HepG2 (cell line): ENCODE data around the gene KHNYN. TPM values are rescaled to one million over a fixed set of nuclear protein-coding genes. Genes with fewer than 3 reads are reported as not detected.
A peak's percentile ranks its signal among the peaks of the same experiment; 100 is the strongest.

Source experiments
- ATM ChIP-seq: fragments of 450-650 bp; IDR thresholded peaks from 2 replicates; pipeline ENCODE4 v1.7.1; 2017; ENCODE audit warnings: mild to moderate bottlenecking, borderline replicate concordance
- CAMTA2 ChIP-seq: sonication (generic); formaldehyde crosslinking; IDR thresholded peaks from 2 replicates; pipeline ENCODE4 v1.4.0; 2020; ENCODE audit warnings: mild to moderate bottlenecking, missing genetic modification reagents, borderline replicate concordance
- CC2D1A ChIP-seq: sonication (generic); formaldehyde crosslinking; IDR thresholded peaks from 2 replicates; pipeline ENCODE4 v1.8.1; 2023; ENCODE audit warnings: mild to moderate bottlenecking, missing genetic modification reagents
- CREB1 ChIP-seq, 2 experiments: fragments of 450-650 bp in 1 of 2; IDR thresholded peaks; 2 replicates each; pipeline ENCODE4 v1.6.1; 2016 to 2017; ENCODE audit warnings: control low read depth in 1 of 2, mild to moderate bottlenecking in 1 of 2, missing compliant biosample characterization in 1 of 2, missing genetic modification characterization in 1 of 2
- GPN1 ChIP-seq: sonication (generic); formaldehyde crosslinking; IDR thresholded peaks from 2 replicates; pipeline ENCODE4 v1.5.1; 2020; ENCODE audit warnings: missing genetic modification reagents, borderline replicate concordance
- HES4 ChIP-seq: sonication (generic); formaldehyde crosslinking; IDR thresholded peaks from 2 replicates; pipeline ENCODE4 v1.9.0; 2021; ENCODE audit warnings: mild to moderate bottlenecking, missing genetic modification reagents, borderline replicate concordance
- JDP2 ChIP-seq: sonication (generic); formaldehyde crosslinking; IDR thresholded peaks from 2 replicates; pipeline ENCODE4 v1.8.1; 2022; ENCODE audit warnings: missing genetic modification reagents, borderline replicate concordance
- JUNB ChIP-seq: sonication (generic); formaldehyde crosslinking; IDR thresholded peaks from 2 replicates; pipeline ENCODE4 v1.8.0; 2022; ENCODE audit warnings: missing genetic modification reagents, mild to moderate bottlenecking, borderline replicate concordance
- MTA3 ChIP-seq: sonication (generic); formaldehyde crosslinking; IDR thresholded peaks from 2 replicates; pipeline ENCODE4 v1.4.0; 2020; ENCODE audit warnings: missing genetic modification reagents
- PHF5A ChIP-seq: IDR thresholded peaks from one replicate; pipeline ENCODE4 v1.6.1; 2018; ENCODE audit warnings: low read depth, missing genetic modification reagents; ENCODE audit not compliant: unreplicated experiment
- RXRA ChIP-seq: sonication (generic); formaldehyde crosslinking; IDR thresholded peaks from 2 replicates; pipeline ENCODE4 v1.5.1; 2020; ENCODE audit warnings: missing genetic modification reagents
- ZEB1 ChIP-seq: IDR thresholded peaks from 2 replicates; pipeline ENCODE4 v1.6.1; 2012; ENCODE audit warnings: mild to moderate bottlenecking, low read depth, inconsistent platforms; ENCODE audit not compliant: insufficient replicate concordance
- ZMYM4 ChIP-seq: sonication (generic); formaldehyde crosslinking; IDR thresholded peaks from 2 replicates; pipeline ENCODE4 v1.8.1; 2023; ENCODE audit warnings: mild to moderate bottlenecking, missing genetic modification reagents
- ZNF33A ChIP-seq: sonication (generic); formaldehyde crosslinking; IDR thresholded peaks from 2 replicates; pipeline ENCODE4 v1.5.1; 2020; ENCODE audit warnings: missing genetic modification reagents, mild to moderate bottlenecking, moderate library complexity, borderline replicate concordance
- ZNF44 ChIP-seq: sonication (generic); formaldehyde crosslinking; IDR thresholded peaks from 2 replicates; pipeline ENCODE4 v1.5.1; 2020; ENCODE audit warnings: mild to moderate bottlenecking, missing genetic modification reagents
- ZNF543 ChIP-seq: sonication (generic); formaldehyde crosslinking; IDR thresholded peaks from 2 replicates; pipeline ENCODE4 v1.4.0; 2020; ENCODE audit warnings: mild to moderate bottlenecking, missing genetic modification reagents
- ZNF672 ChIP-seq: sonication (generic); formaldehyde crosslinking; IDR thresholded peaks from 2 replicates; pipeline ENCODE4 v1.8.1; 2022; ENCODE audit warnings: missing genetic modification reagents
- ZNF747 ChIP-seq: sonication (generic); formaldehyde crosslinking; IDR thresholded peaks from 2 replicates; pipeline ENCODE4 v1.8.1; 2023; ENCODE audit warnings: missing genetic modification reagents, mild to moderate bottlenecking, borderline replicate concordance
- ZNF776 ChIP-seq: sonication (generic); formaldehyde crosslinking; IDR thresholded peaks from 2 replicates; pipeline ENCODE4 v1.4.0; 2020; ENCODE audit warnings: mild to moderate bottlenecking, missing genetic modification reagents
- ZNF777 ChIP-seq: sonication (generic); formaldehyde crosslinking; IDR thresholded peaks from 2 replicates; pipeline ENCODE4 v1.4.0; 2020; ENCODE audit warnings: missing genetic modification reagents
- polyA plus RNA-seq, 8 experiments: library from polyadenylated mRNA; depleted of rRNA in 3 of 8; stranded (reverse) in 7 of 8; unstranded in 1 of 8; fragments of >200 nt; fragmentation: Illumina TruSeq in 4 of 8; extraction: Trizol in 4 of 8; gene quantifications; 2 replicates each; pipeline versions ENCODE4 v1.2.1 to v1.2.3, GENCODE V29; 2011 to 2016; ENCODE audit warnings: low read depth in 4 of 8, missing spikeins in 1 of 8, mixed read lengths in 1 of 8; ENCODE audit not compliant: insufficient read depth in 1 of 8
- total RNA-seq, 5 experiments: library from RNA; depleted of rRNA; stranded (reverse); fragments of >200 nt; fragmentation: Illumina TruSeq; extraction: Trizol; gene quantifications; 2 replicates each; pipeline ENCODE4 v1.2.3, GENCODE V29; 2016; ENCODE audit warnings: low read depth in 1 of 5
- TF ChIP-seq, protein P1 (sequence below): sonication (generic); formaldehyde crosslinking; IDR thresholded peaks from 2 replicates; pipeline ENCODE4 v1.4.0; 2020; ENCODE audit warnings: mild to moderate bottlenecking, missing genetic modification reagents
- TF ChIP-seq, protein P2 (sequence below): sonication (generic); formaldehyde crosslinking; IDR thresholded peaks from 2 replicates; pipeline ENCODE4 v1.4.0; 2020; ENCODE audit warnings: missing genetic modification reagents
- TF ChIP-seq, protein P3 (sequence below): IDR thresholded peaks from 2 replicates; pipeline ENCODE4 v1.6.1; 2016; ENCODE audit warnings: low read depth, missing genetic modification reagents, missing compliant biosample characterization

The KHNYN gene
- total and polyA plus RNA-seq, 2 of the 13 experiments (the other 11 are each of a cell fraction or from before 2014, with no cell fraction given) = 52.8 to 75.7 TPM

DNA sequence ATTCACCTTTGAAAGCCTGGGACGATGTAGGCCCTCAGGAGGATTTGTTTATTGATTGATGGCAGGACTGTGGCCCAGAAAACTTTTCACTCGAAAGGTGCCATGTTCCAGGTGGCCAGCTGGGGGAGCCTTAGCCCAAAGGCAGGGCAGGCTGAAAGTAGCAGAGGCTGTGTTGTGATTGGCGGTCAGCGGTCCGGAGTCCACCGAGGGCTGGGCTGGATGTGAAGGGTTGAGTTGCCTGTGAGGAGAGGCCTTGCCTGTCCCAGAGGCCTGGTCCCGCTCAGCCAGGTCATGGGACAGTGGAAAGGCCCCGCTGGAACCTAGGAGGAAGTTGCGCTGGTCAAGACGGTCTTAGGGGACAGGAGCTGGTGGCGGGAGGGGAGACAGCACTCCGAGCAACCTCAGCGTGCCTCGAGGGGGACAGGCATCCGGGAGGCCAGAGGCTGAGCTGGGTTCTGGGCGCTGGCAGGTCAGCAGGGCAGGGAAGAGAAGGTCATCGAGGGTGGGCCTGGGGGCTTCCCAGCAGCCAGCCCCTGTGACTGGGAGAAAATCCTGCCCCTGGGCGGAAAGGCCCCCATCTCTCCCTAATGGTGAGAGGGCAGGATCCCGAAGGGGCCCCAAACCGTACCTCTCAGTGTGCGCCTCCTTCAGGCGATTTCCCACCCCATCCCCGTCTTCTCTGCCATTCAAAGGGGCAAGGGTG, 52.0 kb downstream of the KHNYN start (continued):
- TF ChIP-seq, protein P1, sequence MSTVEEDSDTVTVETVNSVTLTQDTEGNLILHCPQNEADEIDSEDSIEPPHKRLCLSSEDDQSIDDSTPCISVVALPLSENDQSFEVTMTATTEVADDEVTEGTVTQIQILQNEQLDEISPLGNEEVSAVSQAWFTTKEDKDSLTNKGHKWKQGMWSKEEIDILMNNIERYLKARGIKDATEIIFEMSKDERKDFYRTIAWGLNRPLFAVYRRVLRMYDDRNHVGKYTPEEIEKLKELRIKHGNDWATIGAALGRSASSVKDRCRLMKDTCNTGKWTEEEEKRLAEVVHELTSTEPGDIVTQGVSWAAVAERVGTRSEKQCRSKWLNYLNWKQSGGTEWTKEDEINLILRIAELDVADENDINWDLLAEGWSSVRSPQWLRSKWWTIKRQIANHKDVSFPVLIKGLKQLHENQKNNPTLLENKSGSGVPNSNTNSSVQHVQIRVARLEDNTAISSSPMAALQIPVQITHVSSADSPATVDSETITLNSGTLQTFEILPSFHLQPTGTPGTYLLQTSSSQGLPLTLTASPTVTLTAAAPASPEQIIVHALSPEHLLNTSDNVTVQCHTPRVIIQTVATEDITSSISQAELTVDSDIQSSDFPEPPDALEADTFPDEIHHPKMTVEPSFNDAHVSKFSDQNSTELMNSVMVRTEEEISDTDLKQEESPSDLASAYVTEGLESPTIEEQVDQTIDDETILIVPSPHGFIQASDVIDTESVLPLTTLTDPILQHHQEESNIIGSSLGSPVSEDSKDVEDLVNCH (CRISPR knock-in tag) = peak; percentile 82; the same call in 1 of the 2 replicates
- TF ChIP-seq ZNF33A (no peak), JDP2 (CRISPR knock-in tag) (no peak), ZEB1 (no peak), HES4 (CRISPR knock-in tag) (peak; percentile 57; the same call in 1 of the 2 replicates), CC2D1A (CRISPR knock-in tag) (no peak), PHF5A (CRISPR knock-in tag) (peak; percentile 58), CREB1 (IDR thresholded peaks at IDR 0.05) (no peak), CREB1 (CRISPR knock-in tag; IDR thresholded peaks at IDR 0.05) (no peak), ZNF543 (peak; percentile 97), ZNF672 (no peak), JUNB (CRISPR knock-in tag) (no peak), RXRA (CRISPR knock-in tag) (peak; percentile 90), ZNF777 (CRISPR knock-in tag) (no peak), MTA3 (CRISPR knock-in tag) (no peak), ZNF776 (CRISPR knock-in tag) (no peak), ZNF747 (peak; percentile 91; the same call in 1 of the 2 replicates), ZNF44 (peak; percentile 84; the same call in 1 of the 2 replicates), ZMYM4 (CRISPR knock-in tag) (peak; percentile 100), CAMTA2 (CRISPR knock-in tag) (no peak; the same call in 1 of the 2 replicates), GPN1 (CRISPR knock-in tag) (0 out of 2 replicates have a peak, but pooled peaks have one; percentile 13), ATM (no peak)
- TF ChIP-seq, protein P2, sequence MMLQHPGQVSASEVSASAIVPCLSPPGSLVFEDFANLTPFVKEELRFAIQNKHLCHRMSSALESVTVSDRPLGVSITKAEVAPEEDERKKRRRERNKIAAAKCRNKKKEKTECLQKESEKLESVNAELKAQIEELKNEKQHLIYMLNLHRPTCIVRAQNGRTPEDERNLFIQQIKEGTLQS = 0 out of 2 replicates have a peak, but pooled peaks have one; percentile 8
- TF ChIP-seq, protein P3, sequence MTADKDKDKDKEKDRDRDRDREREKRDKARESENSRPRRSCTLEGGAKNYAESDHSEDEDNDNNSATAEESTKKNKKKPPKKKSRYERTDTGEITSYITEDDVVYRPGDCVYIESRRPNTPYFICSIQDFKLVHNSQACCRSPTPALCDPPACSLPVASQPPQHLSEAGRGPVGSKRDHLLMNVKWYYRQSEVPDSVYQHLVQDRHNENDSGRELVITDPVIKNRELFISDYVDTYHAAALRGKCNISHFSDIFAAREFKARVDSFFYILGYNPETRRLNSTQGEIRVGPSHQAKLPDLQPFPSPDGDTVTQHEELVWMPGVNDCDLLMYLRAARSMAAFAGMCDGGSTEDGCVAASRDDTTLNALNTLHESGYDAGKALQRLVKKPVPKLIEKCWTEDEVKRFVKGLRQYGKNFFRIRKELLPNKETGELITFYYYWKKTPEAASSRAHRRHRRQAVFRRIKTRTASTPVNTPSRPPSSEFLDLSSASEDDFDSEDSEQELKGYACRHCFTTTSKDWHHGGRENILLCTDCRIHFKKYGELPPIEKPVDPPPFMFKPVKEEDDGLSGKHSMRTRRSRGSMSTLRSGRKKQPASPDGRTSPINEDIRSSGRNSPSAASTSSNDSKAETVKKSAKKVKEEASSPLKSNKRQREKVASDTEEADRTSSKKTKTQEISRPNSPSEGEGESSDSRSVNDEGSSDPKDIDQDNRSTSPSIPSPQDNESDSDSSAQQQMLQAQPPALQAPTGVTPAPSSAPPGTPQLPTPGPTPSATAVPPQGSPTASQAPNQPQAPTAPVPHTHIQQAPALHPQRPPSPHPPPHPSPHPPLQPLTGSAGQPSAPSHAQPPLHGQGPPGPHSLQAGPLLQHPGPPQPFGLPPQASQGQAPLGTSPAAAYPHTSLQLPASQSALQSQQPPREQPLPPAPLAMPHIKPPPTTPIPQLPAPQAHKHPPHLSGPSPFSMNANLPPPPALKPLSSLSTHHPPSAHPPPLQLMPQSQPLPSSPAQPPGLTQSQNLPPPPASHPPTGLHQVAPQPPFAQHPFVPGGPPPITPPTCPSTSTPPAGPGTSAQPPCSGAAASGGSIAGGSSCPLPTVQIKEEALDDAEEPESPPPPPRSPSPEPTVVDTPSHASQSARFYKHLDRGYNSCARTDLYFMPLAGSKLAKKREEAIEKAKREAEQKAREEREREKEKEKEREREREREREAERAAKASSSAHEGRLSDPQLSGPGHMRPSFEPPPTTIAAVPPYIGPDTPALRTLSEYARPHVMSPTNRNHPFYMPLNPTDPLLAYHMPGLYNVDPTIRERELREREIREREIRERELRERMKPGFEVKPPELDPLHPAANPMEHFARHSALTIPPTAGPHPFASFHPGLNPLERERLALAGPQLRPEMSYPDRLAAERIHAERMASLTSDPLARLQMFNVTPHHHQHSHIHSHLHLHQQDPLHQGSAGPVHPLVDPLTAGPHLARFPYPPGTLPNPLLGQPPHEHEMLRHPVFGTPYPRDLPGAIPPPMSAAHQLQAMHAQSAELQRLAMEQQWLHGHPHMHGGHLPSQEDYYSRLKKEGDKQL (CRISPR knock-in tag) = no peak
